SKM-1 treated with dmso at 0.1 percent for 144 hours (cell line): ENCODE data around the gene KCNK5.
A peak's percentile ranks its signal among the peaks of the same experiment; 100 is the strongest.

Source experiments
- DNase-seq: peaks from one replicate; lab custom pipeline; 2025; ENCODE audit not compliant: unreplicated experiment; lab: John Stamatoyannopoulos, UW

Gene KCNK5

DNA sequence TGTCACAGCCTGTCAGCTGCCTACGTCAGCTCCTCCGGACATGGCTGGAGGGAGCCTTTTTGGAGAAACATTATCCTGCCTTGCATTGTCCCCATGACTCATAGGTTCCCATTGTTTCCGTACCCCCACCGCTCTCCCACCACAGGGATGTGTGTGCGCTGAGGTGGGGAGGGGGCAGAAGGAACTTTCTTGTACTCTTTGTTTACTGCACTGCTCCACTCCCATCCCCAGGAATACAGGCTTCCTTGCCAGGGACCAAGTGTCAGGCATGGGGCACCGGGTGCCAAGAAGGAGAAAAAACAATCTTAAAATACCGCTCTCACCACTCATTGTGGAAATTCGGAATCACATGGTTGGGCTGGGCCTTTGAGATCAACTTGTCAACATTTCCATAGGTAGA, 51.0 kb downstream of the KCNK5 start:
- no peak for DNase-seq

DNA sequence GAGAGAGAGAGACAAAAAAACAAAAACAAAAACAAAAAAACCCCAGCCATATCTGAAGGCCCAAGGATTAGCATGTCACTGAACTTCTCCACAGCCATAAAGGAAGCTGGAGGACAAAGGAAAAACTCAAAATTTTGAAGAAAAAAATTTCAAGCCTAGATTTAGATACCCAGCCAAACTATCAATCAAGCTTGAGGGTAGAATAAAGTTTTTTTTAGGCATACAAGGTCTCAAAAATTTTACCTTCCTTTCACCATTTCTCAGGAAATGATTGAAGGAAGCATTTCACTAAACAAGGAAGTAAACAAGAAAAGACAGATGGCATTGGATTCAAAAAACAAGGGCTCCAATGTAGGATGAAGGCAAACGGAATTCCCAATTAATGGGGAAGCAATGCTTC, 52.1 kb downstream of the KCNK5 start:
- DNase-seq, result no peak

DNA sequence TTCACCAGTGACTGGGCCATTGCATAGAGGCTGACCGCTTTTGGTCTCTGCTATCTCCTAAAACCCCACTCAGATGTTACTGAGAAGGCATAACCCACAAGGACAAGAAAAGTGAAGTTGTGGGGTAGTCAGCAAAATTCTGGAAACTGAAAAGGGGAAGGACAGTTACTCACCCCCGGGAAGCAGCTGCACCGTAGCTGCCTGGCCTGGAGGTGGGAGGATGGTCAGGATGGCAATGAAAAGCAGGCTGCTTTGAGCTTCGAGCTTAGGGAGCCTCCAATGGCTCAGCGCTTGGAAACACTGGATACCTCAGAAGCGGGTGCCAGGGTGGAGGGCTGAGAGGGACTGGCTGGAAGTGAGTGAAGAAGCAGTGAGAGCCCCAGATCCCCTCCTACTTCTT, 56.0 kb downstream of the KCNK5 start:
- peak; percentile 77 for DNase-seq

DNA sequence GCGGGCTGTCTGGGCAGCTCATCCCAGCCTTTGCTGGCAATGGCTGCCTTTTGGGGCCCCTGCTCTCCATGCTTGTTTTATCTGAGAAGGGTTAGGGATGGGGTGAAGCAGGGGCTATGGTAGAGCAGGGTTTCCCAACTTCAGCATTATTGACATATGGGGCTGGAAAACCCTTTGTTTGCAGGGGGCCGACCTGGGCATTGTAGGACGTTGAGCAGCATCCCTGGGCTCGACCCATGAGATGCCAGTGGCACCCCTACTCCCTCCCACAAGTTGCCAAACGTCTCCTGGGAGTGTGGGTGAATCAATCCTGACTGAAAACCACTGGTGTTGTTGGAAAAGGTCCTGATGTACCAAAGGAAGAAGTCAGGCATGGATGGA, 56.9 kb downstream of the KCNK5 start:
- no peak for DNase-seq

DNA sequence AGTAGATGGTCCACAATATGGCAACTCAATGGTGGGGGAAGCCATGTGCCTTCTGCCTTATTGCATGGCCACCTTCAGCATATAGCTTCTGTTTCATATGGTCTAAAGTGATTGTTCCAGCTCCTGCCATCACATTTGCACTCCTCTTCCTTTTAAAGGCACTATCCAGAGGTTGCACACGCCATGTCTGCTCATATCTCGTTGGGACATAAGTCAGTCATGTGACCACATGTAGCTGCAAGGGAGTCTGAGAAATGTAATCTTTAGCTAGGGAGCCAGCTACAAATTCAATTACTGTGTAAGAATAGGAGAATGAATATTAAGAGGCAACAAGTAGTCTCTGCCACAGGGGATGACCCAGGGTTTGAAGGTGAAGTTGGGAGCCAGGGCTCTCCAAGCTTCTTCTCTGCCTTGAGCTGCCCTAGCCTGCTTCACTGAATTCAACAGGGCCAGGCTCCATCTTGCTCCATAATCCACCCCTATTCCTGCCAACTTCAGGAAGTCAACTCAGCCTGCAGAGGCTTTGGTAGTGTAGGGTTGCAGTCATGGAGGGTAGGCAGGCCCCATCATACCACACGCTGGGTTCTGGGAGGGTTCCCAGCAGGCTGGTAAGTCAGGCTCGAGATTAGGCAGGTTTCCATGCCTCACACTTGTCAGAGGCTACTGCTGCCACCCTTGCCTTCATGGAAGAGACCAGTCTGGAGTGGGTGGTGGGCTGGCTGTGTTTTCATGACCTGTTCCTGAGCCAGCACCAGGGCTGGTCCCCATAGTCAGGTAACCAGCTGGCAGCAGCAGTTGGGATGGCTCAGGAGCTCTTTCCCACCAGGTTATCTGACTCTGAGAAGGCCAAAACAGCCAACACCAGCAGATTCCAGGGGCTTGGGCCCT, 57.5 kb downstream of the KCNK5 start:
- no peak for DNase-seq

DNA sequence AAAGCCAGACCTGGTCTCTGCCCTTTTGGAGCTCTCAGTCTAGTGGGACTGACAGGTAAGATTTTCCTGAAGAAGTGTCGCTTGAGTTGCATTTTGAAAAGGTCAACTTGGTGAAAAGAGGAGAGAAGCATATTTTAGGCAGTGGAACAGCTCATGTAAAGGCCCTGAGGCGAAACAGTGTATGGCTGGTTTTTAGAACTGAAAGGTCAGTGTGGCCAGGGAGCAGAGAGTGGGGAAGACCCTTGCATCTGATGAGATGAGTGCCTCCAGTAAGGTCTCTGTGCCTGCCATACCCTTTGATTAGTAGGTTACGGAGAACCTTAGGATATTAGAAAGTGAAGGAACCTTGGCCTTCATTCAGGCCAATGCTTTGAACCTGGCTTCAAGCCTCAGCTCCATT, 58.4 kb downstream of the KCNK5 start:
- no peak for DNase-seq

DNA sequence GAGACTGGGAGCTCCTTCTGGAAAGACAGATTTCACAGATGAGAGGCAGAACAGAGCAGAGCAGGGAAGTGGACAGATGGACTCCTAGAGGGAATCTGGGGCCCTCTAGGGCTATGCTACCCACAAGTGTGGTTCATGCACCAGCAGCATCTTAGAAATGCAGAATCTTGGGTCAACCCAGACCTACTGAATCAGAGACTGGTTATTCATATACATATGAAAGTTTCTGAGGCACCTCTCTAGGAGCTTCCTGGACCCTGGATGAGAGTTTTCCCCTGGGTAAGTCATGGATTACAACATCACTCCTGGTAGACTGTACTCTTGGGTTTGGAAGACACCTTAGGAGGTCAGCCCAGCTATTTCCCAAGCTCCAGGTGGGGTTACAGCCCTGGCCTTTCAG, 58.9 kb downstream of the KCNK5 start:
- DNase-seq, result no peak

DNA sequence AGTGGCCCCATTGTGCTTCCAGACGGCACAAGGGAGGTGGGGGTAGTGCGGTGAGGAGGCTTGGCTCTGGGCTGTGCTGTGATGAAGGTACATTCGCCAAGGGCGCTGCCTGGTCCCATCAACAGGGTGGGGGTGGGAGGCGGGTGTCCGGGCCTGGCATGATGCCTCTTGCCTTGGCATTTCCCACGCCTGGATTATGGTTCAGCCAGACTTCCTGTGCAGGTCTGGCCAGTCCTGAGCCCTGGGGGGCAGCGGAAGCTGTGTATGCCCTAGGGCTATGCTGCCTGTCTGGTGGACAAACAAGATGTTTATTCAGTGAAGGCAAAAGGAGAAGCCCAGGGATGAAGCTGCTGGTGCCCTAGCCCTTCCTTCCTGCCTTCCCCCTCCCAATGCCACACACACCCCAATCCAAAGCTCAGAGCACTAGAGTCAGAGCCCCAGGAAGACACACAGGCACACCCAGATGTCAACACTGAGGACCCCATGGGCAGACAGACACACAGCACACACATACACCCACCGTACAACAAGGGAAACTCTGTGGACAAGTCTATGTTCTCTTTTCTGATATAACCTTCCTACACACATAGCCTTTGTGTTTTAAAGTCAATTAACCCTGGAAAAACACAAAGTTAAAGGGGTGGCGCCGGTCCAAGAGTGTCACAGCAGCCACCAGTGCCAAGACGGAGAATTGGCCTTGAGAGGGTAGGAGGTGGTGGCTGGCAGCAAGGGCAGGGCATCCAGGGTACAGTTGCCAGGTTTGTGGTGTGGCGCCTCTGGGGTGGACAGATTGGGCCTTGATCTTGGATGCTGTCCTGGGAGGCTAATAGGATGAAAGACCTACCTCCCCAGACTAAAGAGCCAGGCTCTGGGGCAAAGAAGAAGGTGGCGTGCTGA, 59.6 kb downstream of the KCNK5 start:
- no peak for DNase-seq

DNA sequence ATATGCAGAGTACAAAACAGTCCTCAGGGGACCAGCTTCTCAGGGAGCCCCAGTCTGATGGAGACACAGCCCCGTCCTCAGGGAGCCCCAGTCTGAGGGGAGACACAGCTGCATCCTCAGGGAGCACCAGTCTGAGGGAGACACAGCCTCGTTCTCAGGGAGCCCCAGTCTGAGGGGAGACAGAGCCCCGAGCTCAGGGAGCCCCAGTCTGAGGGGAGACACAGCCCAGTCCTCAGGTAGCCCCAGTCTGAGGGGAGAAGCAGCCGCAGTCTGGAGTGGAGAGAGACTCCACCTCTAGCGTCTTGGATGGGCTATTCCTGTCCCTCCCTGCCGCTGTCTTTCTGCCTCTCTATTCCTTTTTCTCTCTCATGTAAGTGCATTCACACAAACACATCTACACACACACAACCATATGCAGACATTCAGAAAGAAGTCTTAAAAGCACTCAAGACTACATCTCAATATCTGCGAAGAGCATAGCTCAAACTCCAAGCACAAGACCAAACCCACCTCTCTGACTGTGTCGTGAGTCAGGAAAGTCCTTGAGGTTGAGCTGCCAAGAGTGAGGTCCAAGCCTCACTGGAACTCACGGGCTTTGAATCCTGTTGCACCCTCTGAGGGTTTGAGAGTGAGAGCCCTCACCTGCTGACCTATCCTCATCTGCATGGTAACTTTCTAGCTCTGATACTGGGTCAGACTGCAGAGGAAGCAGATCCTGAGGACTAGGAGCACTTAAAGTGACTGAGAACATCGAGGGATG, 61.2 kb downstream of the KCNK5 start:
- DNase-seq, result no peak

DNA sequence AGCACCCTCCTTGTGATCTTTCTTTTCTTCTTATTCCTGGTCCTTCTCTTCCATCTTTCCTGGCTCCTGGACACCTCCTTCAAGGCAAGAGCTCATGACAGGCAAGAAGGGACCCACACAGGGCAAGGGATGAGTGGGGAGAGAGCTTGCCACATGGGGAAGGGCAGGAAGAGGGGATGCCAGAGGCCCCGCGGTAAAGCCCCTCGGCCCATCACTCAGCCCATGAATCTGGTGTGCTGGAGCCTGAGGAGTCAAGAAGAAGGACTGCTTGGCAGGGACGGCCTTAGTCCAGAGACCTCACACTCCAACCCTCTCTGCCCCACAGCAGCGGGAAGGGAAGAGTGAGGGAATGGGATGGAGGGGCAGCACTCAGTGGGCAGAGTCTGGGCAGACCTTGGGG, 62.0 kb downstream of the KCNK5 start:
- DNase-seq, result no peak

DNA sequence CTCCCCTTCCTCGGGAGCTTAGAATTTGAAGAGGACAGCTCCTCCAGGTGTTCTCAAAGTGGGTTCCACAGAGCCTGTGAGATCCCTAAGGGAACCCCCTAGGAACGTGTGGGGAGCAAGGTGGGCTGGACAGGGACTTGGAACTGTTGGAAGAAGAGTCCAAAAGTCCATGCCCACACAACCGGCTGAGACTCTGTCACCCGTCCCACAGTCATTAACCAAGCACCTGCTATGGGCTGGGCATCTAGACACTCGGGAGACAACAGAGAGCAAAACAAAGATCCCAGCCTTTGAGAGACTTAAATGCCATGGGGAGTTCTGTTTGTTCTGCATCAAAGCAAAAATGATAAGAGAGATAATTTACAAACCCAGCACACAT, 62.4 kb downstream of the KCNK5 start:
- DNase-seq, result no peak

DNA sequence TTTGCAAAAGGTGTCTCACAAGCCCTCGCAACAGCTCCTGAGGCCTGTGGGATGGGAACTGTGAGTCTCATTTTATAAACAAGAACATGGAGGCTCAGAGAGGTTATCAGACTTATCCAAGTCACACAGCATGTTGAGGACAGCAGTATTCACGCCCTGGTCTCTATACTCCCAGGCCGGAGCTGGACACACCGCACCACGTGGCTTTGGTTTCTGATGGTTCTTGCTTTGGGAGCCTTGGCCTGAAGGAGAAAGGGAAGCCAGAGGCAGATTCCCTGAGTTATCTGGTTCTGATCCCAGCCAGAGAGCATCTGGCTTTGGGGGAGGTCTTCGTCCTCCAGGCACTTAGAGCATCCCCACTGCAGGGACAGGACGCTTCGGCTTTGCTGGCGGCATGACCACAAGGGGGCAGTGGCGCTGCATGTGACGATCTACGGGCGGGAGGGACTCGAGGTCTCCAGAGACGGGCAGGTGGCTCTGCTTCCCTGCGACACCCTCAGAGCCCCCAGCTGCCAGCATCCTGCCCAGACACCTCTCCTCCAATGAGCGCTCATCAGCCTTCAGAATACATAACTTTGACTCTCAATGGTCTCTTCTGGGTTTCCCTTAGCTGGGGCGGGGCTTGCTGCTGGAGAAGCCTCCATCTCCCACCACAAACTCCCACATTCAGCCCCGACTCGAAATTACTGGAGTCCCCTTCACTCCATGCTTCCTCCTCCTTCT, 62.9 kb downstream of the KCNK5 start:
- DNase-seq, result peak; percentile 64

DNA sequence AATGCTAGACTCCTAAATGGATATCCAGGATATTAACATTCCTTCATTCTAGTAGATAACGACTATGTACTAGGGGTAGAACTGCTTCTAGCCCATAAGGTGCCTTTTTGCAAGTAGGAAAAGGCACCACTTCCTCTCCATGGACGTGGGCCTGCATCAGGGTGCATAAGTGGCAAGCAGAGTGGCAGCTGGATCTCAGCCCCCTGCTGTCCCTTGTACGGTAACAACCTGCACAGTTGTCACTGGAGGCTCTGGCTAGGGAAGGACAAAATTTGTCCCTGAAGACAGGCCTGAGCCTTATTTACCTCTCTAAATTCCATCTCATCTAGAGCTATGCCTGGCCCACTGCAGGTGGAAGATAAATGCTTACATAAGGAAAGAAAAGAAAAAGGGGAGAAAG, 71.8 kb downstream of the KCNK5 start:
- no peak for DNase-seq

DNA sequence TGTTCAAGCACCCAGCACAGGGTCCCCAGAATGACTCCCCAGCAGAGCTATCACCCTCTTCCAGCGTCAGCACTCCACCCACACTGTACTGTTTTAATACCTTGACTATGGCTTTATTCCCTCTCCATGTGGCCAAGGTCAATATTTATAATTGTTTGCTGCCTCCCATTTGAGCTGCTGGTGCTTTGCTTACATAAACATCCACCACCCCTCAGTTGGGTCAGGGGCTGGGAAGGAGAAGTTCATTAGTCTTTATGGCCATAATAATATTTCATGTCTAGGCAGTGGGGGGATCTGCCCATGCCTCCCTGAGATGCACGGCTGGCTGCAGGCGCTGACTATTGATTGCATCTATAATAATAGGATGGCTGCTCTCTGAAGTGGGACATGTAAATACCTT, 72.5 kb downstream of the KCNK5 start:
- DNase-seq, result no peak

DNA sequence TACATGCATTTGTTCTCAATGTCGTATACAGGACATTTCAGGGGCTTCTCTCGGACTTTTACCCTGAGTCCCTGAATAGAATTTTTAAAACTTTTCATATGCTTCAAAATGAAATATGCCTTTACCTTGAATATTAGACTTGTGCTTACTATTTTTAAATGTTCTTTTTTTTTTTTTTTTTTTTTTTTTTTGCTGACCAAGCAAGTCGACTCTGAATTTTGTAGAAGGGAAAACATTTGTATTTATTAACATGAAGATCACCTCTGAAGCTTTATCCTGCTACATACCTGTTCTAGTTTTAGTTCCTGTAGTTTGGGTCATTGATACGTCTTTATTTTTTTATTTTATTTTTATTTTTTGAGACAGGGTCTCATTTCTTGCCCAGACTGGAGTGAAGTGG, 74.6 kb downstream of the KCNK5 start:
- DNase-seq, result no peak

DNA sequence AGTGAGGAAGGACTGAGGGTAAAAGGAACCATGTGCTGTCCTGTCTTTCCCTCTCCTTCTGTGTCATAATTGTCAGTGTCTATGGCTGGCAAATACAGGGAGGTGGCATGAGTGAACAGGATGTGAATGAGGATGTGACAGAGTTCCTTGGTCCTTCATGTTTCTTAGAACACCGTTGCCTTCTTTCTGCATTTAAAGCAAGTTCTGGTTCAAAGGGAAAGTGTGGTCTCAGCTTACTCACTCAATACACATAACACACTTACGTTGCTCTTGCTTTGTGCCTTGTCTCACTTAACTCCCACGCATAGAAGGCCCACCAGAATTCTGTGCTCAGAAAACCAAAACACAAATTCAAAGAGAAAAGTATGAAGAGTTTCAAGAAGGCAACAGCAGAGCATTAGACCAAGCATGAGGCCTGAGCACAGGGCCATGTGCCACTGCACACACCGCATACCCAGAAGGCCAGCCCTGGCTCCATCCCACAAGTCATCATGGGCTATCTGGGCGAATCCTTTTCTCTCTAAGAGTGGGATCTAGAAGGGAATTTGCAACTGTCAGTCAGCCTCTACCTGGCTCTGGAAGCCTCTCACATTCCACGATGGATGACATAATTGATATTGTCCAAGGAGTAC, 75.4 kb downstream of the KCNK5 start:
- DNase-seq, result no peak

DNA sequence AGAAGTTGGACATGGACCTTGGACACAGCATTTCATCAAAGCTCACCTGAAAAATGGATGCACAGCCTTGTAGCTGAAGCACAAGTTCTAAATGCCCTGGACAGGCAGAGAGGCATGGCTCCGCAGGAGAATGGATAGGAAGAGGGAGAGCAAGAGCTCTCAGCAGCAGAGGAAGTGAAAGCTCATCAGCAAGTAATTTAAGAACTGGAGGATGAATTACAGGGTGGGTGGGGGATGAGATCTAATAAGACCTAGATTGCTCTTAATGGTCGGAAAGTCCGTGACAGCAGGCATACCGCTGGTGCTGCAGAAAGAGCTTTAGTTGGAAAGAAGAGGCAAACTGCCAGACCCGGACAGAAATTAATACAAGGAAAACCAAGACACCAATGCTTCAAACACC, 77.0 kb downstream of the KCNK5 start:
- no peak for DNase-seq

DNA sequence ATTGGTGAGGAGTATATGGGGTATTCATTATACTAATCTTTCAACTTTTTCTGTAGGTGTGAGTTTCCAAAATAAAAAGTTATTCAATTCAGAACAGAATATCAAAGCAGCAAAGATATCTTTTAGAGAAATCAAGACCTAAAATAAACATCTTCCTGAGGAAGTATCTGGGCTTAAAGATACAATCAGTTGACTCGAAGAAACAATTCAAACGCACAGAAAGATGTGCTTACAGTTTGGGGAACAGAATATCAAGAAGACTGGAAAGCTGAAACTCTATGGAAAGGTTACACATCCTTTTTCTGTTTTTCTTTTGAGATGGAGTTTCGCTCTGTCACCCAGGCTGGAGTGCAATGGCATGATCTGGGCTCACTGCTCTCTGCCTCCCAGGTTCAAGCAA, 78.1 kb downstream of the KCNK5 start:
- DNase-seq, result no peak

DNA sequence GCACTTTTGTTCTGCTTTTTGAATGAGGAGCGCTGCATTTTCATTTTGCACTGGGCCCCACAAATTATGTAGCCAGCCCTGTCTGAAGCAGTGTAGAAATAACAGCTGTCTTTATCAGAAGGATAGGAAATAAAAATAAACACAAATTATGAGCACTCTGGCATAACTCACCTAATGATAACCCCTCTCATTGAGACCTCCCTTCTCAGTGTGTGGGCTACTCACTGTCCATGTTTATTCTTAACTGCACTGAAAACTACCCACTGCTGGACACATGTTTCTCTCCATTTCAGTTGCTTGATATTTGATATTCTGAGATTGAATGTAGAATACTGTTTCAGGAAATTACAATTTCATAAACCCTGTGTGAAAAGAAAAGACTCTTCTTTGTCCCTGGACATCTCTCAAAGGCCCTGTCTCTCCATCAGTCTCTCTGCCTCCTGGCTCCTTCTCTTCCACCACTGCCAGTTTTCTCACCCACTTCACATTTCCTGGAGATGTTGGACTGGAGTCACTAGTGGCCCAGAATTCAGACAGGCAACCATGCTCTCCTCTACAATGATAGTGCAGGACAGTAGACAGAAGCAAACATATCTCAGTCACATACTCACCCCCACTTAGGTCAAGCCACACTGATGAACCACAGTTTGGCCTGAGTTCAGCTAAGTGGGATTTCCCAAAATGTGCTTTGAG, 84.6 kb downstream of the KCNK5 start:
- no peak for DNase-seq
